ENCODE measurements around the gene C6orf136. TPM values are rescaled to one million over a fixed set of nuclear protein-coding genes. Genes with fewer than 3 reads are reported as not detected.
A peak's percentile ranks its signal among the peaks of the same experiment; 100 is the strongest.

Gene C6orf136
- total RNA-seq, 1 experiment from 2014 or later: 30.8 TPM

- peaks cover 32% of the 10 kb centered on the region for H3K4me1 ChIP-seq (ENCODE audit: control insufficient read depth, insufficient read depth, low read length)
- H3K36me3 ChIP-seq (ENCODE audit: control insufficient read depth, insufficient read depth, low read length): peaks cover 27% of the 10 kb centered on the region
- DNase-seq (ENCODE audit: low read depth, low spot score) (no peak), ATAC-seq (no peak)
- H3K27me3 ChIP-seq (ENCODE audit: control insufficient read depth, insufficient read depth, low read length): no peaks in the 10 kb centered on the region
- H3K9me3 ChIP-seq (ENCODE audit: control insufficient read depth, insufficient read depth, low read depth, low read length): no peaks in the 10 kb centered on the region
- TF ChIP-seq CTCF (IDR thresholded peaks at IDR 0.05): no peak
- TF ChIP-seq POLR2AphosphoS5 (IDR thresholded peaks at IDR 0.05; ENCODE audit: low read depth, low read length): no peak
- no peak for TF ChIP-seq TCF7L2 (IDR thresholded peaks at IDR 0.05; ENCODE audit: low read depth, low read length)
- TF ChIP-seq REST (IDR thresholded peaks at IDR 0.05; ENCODE audit: insufficient read depth in 1 of 2, low read depth in 2 of 2, low read length in 1 of 2): no peak
- TF ChIP-seq SIN3A (IDR thresholded peaks at IDR 0.05; ENCODE audit: borderline replicate concordance, insufficient read depth, low read depth, low read length): no peak
- H3K4me3 ChIP-seq (ENCODE audit: low read depth in 2 of 2, low read length in 2 of 2): no peak overlapping the region
- intact Hi-C loops (cut with micrococcal nuclease; ENCODE audit: unreplicated experiment) (no loop called here), in situ Hi-C loops (cut with HindIII; ENCODE audit: low pct_unique_long_range_greater_than_20kb, low sequenced_read_pairs) (no loop called here)
- ChIA-PET CTCF (no interaction called here), POLR2A (interaction anchor here (0.6 to 1.5 kb wide), 4 partner anchors 10 to 15 kb away, joined by 3 to 4 read pairs (median 3); no protein-coding TSS in a partner anchor)
- BruUV-seq (replicated peaks): no TSS peak
- no peak overlapping the region for H3K27ac ChIP-seq (ENCODE audit: low read length)
Measured at GRCh38 chr6:30611150-30611855, 35.6 kb upstream of the C6orf136 start.

GRCh38 chr6:30611856-30612194 is 35.1 kb upstream of the C6orf136 start:
- BruUV-seq (replicated peaks): no TSS peak
- H3K36me3 ChIP-seq (ENCODE audit: control insufficient read depth, insufficient read depth, low read length): peaks cover 28% of the 10 kb centered on the region
- H3K4me1 ChIP-seq (ENCODE audit: control insufficient read depth, insufficient read depth, low read length): peaks cover 32% of the 10 kb centered on the region
- no peaks in the 10 kb centered on the region for H3K27me3 ChIP-seq (ENCODE audit: control insufficient read depth, insufficient read depth, low read length)
- ChIA-PET POLR2A (interaction anchor here (1.5 kb wide), 1 partner anchor 11 kb away, joined by 4 read pairs; no protein-coding TSS in a partner anchor), CTCF (no interaction called here)
- DNase-seq (ENCODE audit: low read depth, low spot score): no peak
- H3K4me3 ChIP-seq (ENCODE audit: low read depth in 2 of 2, low read length in 2 of 2): no peak overlapping the region
- H3K27ac ChIP-seq (ENCODE audit: low read length): no peak overlapping the region
- in situ Hi-C loops (cut with HindIII; ENCODE audit: low pct_unique_long_range_greater_than_20kb, low sequenced_read_pairs): no loop called here
- no peak for ATAC-seq
- H3K9me3 ChIP-seq (ENCODE audit: control insufficient read depth, insufficient read depth, low read depth, low read length): no peaks in the 10 kb centered on the region
- TF ChIP-seq REST (IDR thresholded peaks at IDR 0.05; ENCODE audit: insufficient read depth in 1 of 2, low read depth in 2 of 2, low read length in 1 of 2) (no peak), POLR2AphosphoS5 (IDR thresholded peaks at IDR 0.05; ENCODE audit: low read depth, low read length) (peak; percentile 58), CTCF (IDR thresholded peaks at IDR 0.05) (no peak), TCF7L2 (IDR thresholded peaks at IDR 0.05; ENCODE audit: low read depth, low read length) (no peak)
- intact Hi-C loops (cut with micrococcal nuclease; ENCODE audit: unreplicated experiment): no loop called here
